ENCODE results near the gene MEX3A.
"Not testable (repeated sequence)": the region's sequence is repeated elsewhere in the genome, so short reads cannot be mapped to it uniquely, and the experiment has no call there.

MEX3A gene

GRCh38 chr1:156082309-156083091, at the start of gene MEX3A:
Gene MEX3A, minus strand, starts transcription at chr1:156082465. Its CDS starts 467 bp downstream, at chr1:156081998.
- DNase-seq (ENCODE audit: insufficient read length, low spot score) (peak; percentile 79), FAIRE-seq (no peak)

- DNase-seq (ENCODE audit: insufficient read length, low spot score) (no peak), FAIRE-seq (no peak)
Measured at GRCh38 chr1:156130578-156130942, 48.3 kb upstream of the MEX3A start.

GRCh38 chr1:156129687-156130577, 47.7 kb upstream of the MEX3A start:
- FAIRE-seq (no peak), DNase-seq (ENCODE audit: insufficient read length, low spot score) (peak; percentile 91)

GRCh38 chr1:156128654-156129597, 46.7 kb upstream of the MEX3A start:
- FAIRE-seq (no peak), DNase-seq (ENCODE audit: insufficient read length, low spot score) (no peak)

GRCh38 chr1:156128308-156128653, 46.0 kb upstream of the MEX3A start:
- no peak for FAIRE-seq
- no peak for DNase-seq (ENCODE audit: insufficient read length, low spot score)

GRCh38 chr1:156126630-156127534, 44.6 kb upstream of the MEX3A start:
- DNase-seq (ENCODE audit: insufficient read length, low spot score) (no peak), FAIRE-seq (no peak)

GRCh38 chr1:156126043-156126629, 43.9 kb upstream of the MEX3A start:
- peak; percentile 74 for DNase-seq (ENCODE audit: insufficient read length, low spot score)

GRCh38 chr1:156125544-156125943, 43.3 kb upstream of the MEX3A start:
- not testable (repeated sequence) for FAIRE-seq; DNase-seq (ENCODE audit: insufficient read length, low spot score)

More at GRCh38 chr1:156126043-156126629, 43.9 kb upstream of the MEX3A start:
- no peak for FAIRE-seq

- DNase-seq (ENCODE audit: insufficient read length, low spot score) (no peak), FAIRE-seq (no peak)
Measured at GRCh38 chr1:156124557-156125483, 42.6 kb upstream of the MEX3A start.

GRCh38 chr1:156123356-156124196, 41.3 kb upstream of the MEX3A start:
- FAIRE-seq (no peak), DNase-seq (ENCODE audit: insufficient read length, low spot score) (peak; percentile 76)

GRCh38 chr1:156122519-156123355, 40.5 kb upstream of the MEX3A start:
- DNase-seq (ENCODE audit: insufficient read length, low spot score) (no peak), FAIRE-seq (no peak)

- FAIRE-seq (no peak), DNase-seq (ENCODE audit: insufficient read length, low spot score) (no peak)
Measured at GRCh38 chr1:156122086-156122485, 39.8 kb upstream of the MEX3A start.

GRCh38 chr1:156121457-156121856, 39.2 kb upstream of the MEX3A start:
- FAIRE-seq (no peak), DNase-seq (ENCODE audit: insufficient read length, low spot score) (no peak)

GRCh38 chr1:156121005-156121404, 38.7 kb upstream of the MEX3A start:
- FAIRE-seq; DNase-seq (ENCODE audit: insufficient read length, low spot score): not testable (repeated sequence)

- no peak for FAIRE-seq
Measured at GRCh38 chr1:156120318-156120717, 38.1 kb upstream of the MEX3A start.

GRCh38 chr1:156119503-156120209, 37.4 kb upstream of the MEX3A start:
- DNase-seq (ENCODE audit: insufficient read length, low spot score), result peak; percentile 62
- FAIRE-seq, result no peak

More at GRCh38 chr1:156120318-156120717, 38.1 kb upstream of the MEX3A start:
- no peak for DNase-seq (ENCODE audit: insufficient read length, low spot score)
